H1 (cell line): Measurements from ENCODE around the gene SLC25A51. TPM values are rescaled to one million over a fixed set of nuclear protein-coding genes. Genes with fewer than 3 reads are reported as not detected.

ENCODE experiments used
- BCL11A ChIP-seq, 2 experiments: IDR thresholded peaks; one replicate each; pipeline ENCODE4 v1.6.1; 2011; ENCODE audit warnings: low read depth in 2 of 2, low read length in 2 of 2, mild to moderate bottlenecking in 2 of 2
- EGR1 ChIP-seq: IDR thresholded peaks from 2 replicates; pipeline ENCODE4 v1.6.1; 2011; ENCODE audit warnings: low read depth, low read length, borderline replicate concordance
- RNF2 ChIP-seq: fragments of 200-900, 300-1000 bp; sonication (generic); IDR thresholded peaks from 2 replicates; pipeline ENCODE4 v1.7.1; 2016; ENCODE audit warnings: borderline replicate concordance, low read depth, mild to moderate bottlenecking, antibody characterized with exemption, low read length; ENCODE audit not compliant: poor library complexity, severe bottlenecking; ENCODE audit errors: missing control alignments
- SP4 ChIP-seq: IDR thresholded peaks from 2 replicates; pipeline ENCODE4 v1.6.1; 2012; ENCODE audit warnings: low read length, inconsistent platforms
- YY1 ChIP-seq: IDR thresholded peaks from 2 replicates; pipeline ENCODE4 v1.6.1; 2011; ENCODE audit warnings: low read depth, mild to moderate bottlenecking, low read length
- polyA plus RNA-seq, 7 experiments: library from polyadenylated mRNA; depleted of rRNA in 3 of 7; stranded (reverse) in 5 of 7; unstranded in 2 of 7; fragments of >200 nt in 5 of 7; fragments of 200-250 nt in 2 of 7; gene quantifications; 1 replicate in 5 of 7; 2 replicates in 1 of 7; 4 replicates in 1 of 7; pipeline versions ENCODE4 v1.2.1 to v1.2.3, GENCODE V29; 2011 to 2013; ENCODE audit warnings: missing spikeins in 2 of 7, mixed read lengths in 2 of 7
- total RNA-seq: library from RNA; stranded (reverse); fragmentation: NEBNext Ultra II Directional; extraction: Animal tissue kit (Norgen Biotek cat#: 25700); gene quantifications from 2 replicates; pipeline ENCODE4 v1.2.1, GENCODE V29; 2021
- TF ChIP-seq, protein P1 (sequence below): fragments of 300-600 bp; sonication (generic); IDR thresholded peaks from 2 replicates; pipeline ENCODE4 v1.7.1; 2012; ENCODE audit warnings: low read length, moderate library complexity, mild to moderate bottlenecking, inconsistent platforms; ENCODE audit not compliant: insufficient replicate concordance

Gene SLC25A51
- total and polyA plus RNA-seq, 2 of the 8 experiments (the other 6 are each of a cell fraction or from before 2014, with no cell fraction given): 8.0 to 14.5 TPM

DNA sequence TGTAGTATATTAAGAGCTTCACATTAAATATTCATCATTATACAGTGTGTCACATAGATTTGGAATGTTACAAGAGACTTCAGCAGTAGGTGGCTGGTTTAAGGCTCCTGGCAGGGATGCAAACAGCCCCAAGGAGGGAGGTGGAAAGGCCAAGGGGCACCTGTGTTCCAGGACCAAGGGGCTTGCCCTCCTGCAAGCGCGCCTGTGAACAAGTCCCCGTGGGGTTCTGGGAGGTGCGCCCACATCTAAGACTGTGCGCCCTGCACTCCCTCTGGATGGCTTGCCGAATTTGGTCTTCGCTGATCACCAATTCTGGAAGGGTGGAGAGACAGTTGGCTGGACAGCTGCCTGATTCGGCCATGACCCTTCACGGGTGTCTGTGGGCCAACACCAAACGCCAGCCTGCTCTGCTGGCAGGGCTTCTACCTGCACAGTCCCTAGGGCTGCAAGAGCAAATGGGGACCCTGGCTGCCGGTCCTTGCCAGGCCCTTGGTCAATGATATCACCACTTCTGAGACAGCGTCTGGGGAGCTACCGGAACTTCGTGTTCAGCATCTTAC, 12.1 kb upstream of the SLC25A51 start (continued):
- TF ChIP-seq, protein P1, sequence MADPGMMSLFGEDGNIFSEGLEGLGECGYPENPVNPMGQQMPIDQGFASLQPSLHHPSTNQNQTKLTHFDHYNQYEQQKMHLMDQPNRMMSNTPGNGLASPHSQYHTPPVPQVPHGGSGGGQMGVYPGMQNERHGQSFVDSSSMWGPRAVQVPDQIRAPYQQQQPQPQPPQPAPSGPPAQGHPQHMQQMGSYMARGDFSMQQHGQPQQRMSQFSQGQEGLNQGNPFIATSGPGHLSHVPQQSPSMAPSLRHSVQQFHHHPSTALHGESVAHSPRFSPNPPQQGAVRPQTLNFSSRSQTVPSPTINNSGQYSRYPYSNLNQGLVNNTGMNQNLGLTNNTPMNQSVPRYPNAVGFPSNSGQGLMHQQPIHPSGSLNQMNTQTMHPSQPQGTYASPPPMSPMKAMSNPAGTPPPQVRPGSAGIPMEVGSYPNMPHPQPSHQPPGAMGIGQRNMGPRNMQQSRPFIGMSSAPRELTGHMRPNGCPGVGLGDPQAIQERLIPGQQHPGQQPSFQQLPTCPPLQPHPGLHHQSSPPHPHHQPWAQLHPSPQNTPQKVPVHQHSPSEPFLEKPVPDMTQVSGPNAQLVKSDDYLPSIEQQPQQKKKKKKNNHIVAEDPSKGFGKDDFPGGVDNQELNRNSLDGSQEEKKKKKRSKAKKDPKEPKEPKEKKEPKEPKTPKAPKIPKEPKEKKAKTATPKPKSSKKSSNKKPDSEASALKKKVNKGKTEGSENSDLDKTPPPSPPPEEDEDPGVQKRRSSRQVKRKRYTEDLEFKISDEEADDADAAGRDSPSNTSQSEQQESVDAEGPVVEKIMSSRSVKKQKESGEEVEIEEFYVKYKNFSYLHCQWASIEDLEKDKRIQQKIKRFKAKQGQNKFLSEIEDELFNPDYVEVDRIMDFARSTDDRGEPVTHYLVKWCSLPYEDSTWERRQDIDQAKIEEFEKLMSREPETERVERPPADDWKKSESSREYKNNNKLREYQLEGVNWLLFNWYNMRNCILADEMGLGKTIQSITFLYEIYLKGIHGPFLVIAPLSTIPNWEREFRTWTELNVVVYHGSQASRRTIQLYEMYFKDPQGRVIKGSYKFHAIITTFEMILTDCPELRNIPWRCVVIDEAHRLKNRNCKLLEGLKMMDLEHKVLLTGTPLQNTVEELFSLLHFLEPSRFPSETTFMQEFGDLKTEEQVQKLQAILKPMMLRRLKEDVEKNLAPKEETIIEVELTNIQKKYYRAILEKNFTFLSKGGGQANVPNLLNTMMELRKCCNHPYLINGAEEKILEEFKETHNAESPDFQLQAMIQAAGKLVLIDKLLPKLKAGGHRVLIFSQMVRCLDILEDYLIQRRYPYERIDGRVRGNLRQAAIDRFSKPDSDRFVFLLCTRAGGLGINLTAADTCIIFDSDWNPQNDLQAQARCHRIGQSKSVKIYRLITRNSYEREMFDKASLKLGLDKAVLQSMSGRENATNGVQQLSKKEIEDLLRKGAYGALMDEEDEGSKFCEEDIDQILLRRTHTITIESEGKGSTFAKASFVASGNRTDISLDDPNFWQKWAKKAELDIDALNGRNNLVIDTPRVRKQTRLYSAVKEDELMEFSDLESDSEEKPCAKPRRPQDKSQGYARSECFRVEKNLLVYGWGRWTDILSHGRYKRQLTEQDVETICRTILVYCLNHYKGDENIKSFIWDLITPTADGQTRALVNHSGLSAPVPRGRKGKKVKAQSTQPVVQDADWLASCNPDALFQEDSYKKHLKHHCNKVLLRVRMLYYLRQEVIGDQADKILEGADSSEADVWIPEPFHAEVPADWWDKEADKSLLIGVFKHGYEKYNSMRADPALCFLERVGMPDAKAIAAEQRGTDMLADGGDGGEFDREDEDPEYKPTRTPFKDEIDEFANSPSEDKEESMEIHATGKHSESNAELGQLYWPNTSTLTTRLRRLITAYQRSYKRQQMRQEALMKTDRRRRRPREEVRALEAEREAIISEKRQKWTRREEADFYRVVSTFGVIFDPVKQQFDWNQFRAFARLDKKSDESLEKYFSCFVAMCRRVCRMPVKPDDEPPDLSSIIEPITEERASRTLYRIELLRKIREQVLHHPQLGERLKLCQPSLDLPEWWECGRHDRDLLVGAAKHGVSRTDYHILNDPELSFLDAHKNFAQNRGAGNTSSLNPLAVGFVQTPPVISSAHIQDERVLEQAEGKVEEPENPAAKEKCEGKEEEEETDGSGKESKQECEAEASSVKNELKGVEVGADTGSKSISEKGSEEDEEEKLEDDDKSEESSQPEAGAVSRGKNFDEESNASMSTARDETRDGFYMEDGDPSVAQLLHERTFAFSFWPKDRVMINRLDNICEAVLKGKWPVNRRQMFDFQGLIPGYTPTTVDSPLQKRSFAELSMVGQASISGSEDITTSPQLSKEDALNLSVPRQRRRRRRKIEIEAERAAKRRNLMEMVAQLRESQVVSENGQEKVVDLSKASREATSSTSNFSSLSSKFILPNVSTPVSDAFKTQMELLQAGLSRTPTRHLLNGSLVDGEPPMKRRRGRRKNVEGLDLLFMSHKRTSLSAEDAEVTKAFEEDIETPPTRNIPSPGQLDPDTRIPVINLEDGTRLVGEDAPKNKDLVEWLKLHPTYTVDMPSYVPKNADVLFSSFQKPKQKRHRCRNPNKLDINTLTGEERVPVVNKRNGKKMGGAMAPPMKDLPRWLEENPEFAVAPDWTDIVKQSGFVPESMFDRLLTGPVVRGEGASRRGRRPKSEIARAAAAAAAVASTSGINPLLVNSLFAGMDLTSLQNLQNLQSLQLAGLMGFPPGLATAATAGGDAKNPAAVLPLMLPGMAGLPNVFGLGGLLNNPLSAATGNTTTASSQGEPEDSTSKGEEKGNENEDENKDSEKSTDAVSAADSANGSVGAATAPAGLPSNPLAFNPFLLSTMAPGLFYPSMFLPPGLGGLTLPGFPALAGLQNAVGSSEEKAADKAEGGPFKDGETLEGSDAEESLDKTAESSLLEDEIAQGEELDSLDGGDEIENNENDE: no peak
- TF ChIP-seq YY1 (no peak), SP4 (no peak), BCL11A (IDR thresholded peaks at IDR 0.05; ENCODE audit: low read depth in 2 of 2, low read length in 2 of 2) (no peak), EGR1 (no peak), RNF2 (no peak)
